WERI-Rb-1 (cell line): ENCODE data around the gene EIF3F.

Experiments
- DNase-seq: peaks from one replicate; pipeline ENCODE4 v3.0.0-alpha.2; 2020
- H3K27ac ChIP-seq: fragments of 250-450 bp; sonication (Bioruptor Pico); 2 replicates; pipeline ENCODE4 v1.5.1; 2020; ENCODE audit warnings: mild to moderate bottlenecking, moderate library complexity
- H3K27me3 ChIP-seq: fragments of 250-450 bp; sonication (Bioruptor Pico); 2 replicates; pipeline ENCODE4 v1.5.1; 2021; ENCODE audit warnings: mild to moderate bottlenecking, low read depth, moderate library complexity; ENCODE audit not compliant: insufficient read depth, severe bottlenecking
- H3K36me3 ChIP-seq: fragments of 250-450 bp; sonication (Bioruptor Pico); 2 replicates; pipeline ENCODE4 v1.5.1; 2020; ENCODE audit warnings: mild to moderate bottlenecking, moderate library complexity
- H3K4me3 ChIP-seq: 2 replicates; pipeline ENCODE4 v1.5.1; 2011; ENCODE audit warnings: low read depth, mild to moderate bottlenecking, control low read depth, low read length
- H3K9me3 ChIP-seq: fragments of 250-450 bp; sonication (Bioruptor Pico); 2 replicates; pipeline ENCODE4 v1.5.1; 2021; ENCODE audit warnings: mild to moderate bottlenecking, moderate library complexity; ENCODE audit not compliant: severe bottlenecking
- CTCF ChIP-seq: IDR thresholded peaks from 2 replicates; pipeline ENCODE4 v1.5.1; 2011; ENCODE audit warnings: low read depth, mild to moderate bottlenecking, control low read depth, inconsistent platforms, low read length

Gene EIF3F

DNA sequence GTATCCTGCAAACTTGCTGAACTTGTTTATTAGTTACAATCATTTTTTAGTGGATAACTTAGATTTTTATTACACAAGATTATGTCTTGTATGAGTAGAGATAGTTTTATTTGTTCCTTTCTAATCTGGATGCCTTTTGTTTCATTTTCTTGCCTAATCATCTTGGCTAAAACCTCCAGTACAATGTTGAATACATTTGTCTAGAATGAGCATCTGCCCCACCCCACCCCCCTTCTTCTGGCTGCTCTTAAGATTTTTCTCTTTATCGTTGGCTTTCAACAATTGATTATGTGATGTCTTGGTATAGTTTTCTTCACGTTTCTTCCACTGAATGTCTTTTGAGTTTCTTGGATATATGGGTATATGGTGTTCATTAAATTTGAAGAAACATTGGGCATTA lies 56.6 kb downstream of the EIF3F start:
- no peak overlapping the region for H3K4me3 ChIP-seq
- DNase-seq = no peak
- H3K9me3 ChIP-seq = no peaks in the 10 kb centered on the region
- H3K27me3 ChIP-seq = no peaks in the 10 kb centered on the region
- H3K27ac ChIP-seq = no peak overlapping the region
- TF ChIP-seq CTCF = no peak
- H3K36me3 ChIP-seq = no peaks in the 10 kb centered on the region

DNA sequence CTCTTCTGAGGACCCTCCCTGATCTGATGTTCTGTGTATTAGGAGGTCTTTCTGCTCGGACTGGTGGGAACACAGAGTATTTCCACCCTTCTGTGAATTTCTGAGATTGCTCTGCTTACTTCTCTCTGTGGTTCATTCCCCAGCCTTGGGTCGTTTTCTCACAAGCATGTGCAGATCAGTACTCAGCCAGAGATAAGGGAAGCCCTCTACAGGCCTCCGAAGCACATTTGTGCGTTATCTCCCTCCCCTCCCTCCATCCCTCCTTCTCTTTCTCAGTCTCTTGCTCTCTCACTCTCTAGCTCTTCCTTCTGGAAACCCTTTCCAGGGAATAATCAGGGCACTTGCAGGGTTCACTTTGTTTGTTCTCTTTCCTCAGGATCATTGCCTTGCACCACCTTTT lies 58.7 kb downstream of the EIF3F start:
- Histone ChIP-seq H3K9me3 (no peaks in the 10 kb centered on the region), H3K27me3 (no peaks in the 10 kb centered on the region), H3K36me3 (no peaks in the 10 kb centered on the region), H3K4me3 (no peak overlapping the region), H3K27ac (no peak overlapping the region)
- TF ChIP-seq CTCF = no peak
- DNase-seq = no peak

GRCh38 chr11:8047382-8047781 lies 60.2 kb downstream of the EIF3F start:
- no peak for TF ChIP-seq CTCF
- no peak overlapping the region for H3K4me3 ChIP-seq
- DNase-seq = no peak
- H3K27me3 ChIP-seq = no peaks in the 10 kb centered on the region
- H3K36me3 ChIP-seq = no peaks in the 10 kb centered on the region
- no peak overlapping the region for H3K27ac ChIP-seq
- H3K9me3 ChIP-seq = no peaks in the 10 kb centered on the region

GRCh38 chr11:8049084-8049483 lies 61.9 kb downstream of the EIF3F start:
- H3K27me3 ChIP-seq = no peaks in the 10 kb centered on the region

More at GRCh38 chr11:8049084-8049483, 61.9 kb downstream of the EIF3F start:
- no peak overlapping the region for H3K27ac ChIP-seq
- no peaks in the 10 kb centered on the region for H3K36me3 ChIP-seq
- TF ChIP-seq CTCF = no peak
- no peak for DNase-seq
- no peak overlapping the region for H3K4me3 ChIP-seq
- no peaks in the 10 kb centered on the region for H3K9me3 ChIP-seq
